ENCODE data around the gene ARHGAP21.

GRCh38 chr10:24605141-24605540 is 118.5 kb downstream of the ARHGAP21 start:
- TF ChIP-seq CTCF (conservative IDR thresholded peaks at IDR 0.05) (no peak), EZH2 (IDR thresholded peaks at IDR 0.05; ENCODE audit: low read depth) (no peak)
